Lung microvascular endothelial cell (primary cell): ENCODE results near the gene RNF166. TPM values are rescaled to one million over a fixed set of nuclear protein-coding genes. Genes with fewer than 3 reads are reported as not detected.

Experiments
- DNase-seq, 2 donors: peaks; one replicate each; pipeline versions ENCODE4 v3.0.0 to v3.0.0-alpha.2; 2010; ENCODE audit warnings: low read depth in 2 of 2
- total RNA-seq: library from RNA; depleted of rRNA; stranded (reverse); fragments of >200 nt; gene quantifications from 2 replicates; pipeline ENCODE4 v1.2.1, GENCODE V29; 2014

Gene RNF166
- total RNA-seq, 1 donor from 2014 or later, result 12.5 TPM

- no peak for DNase-seq
Observed at GRCh38 chr16:88723911-88724310, 17.7 kb upstream of the RNF166 start.

- no peak for DNase-seq
Observed at GRCh38 chr16:88723507-88723887, 17.3 kb upstream of the RNF166 start.

- DNase-seq, result no peak
Observed at GRCh38 chr16:88722784-88723506, 16.7 kb upstream of the RNF166 start.

DNA sequence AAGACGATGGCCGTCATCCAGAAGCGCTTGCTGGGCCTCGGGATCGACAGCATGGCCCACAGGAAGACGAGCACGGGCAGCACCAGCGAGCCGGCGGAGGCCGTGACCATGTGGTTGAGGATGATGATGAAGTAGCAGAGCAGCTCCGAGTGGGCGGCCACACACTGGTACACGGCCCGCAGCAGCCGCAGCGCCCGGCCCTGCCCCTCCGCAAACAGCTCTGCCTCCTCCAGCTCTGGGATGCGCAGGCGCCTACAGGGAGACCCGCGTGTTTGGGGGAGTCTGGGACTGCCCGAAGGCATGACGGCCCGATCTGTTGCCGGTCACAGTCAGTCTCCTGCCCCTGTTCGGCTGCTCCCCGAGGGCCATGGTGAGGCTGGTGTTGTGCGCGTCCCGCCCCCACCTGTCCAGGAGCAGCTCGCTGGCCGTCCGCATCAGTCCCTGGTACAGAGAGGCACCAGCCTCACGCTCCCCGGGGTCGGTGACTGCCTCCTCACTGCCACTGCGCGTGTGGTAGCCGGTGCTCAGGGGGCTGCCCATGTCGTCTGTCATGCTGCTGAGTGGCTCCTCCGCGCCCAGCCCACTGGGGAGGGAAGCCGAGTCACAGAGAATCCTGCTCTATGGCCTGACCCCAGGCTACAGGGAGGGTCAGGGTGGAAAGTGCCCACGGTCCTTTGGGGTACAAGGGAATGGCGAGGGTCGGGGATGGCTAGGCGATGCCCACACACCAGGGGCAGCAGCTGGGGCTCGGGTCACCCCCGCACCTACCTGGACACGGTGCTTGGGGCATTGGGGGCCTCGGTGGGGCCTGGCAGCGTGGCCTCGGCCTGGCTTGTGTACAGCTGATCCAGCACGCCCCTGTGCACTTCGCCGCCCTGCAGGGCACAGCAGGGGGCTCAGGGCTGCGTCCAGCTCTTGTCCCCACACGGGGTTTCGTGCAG is 15.9 kb upstream of the RNF166 start:
- no peak for DNase-seq

DNA sequence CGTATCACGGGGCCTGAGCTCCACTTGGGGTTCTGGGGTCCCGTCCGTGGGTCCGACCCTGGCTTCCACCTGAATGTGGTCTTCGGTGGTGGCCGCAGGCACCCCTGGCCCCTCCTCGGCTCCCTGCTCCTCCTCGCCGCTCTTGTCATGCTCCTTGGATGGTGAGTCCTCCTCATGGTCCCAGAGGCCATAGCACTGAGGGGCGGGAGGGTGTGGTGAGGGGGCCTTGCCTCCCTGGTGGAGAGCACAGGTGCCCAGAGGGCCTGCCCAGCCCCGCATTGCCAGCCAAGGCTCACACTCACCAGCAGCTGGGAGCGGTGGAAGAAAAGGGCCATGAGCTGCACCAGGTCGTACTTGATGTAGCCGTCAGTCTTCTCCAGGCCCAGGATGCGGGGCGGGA is 15.0 kb upstream of the RNF166 start:
- no peak for DNase-seq

DNA sequence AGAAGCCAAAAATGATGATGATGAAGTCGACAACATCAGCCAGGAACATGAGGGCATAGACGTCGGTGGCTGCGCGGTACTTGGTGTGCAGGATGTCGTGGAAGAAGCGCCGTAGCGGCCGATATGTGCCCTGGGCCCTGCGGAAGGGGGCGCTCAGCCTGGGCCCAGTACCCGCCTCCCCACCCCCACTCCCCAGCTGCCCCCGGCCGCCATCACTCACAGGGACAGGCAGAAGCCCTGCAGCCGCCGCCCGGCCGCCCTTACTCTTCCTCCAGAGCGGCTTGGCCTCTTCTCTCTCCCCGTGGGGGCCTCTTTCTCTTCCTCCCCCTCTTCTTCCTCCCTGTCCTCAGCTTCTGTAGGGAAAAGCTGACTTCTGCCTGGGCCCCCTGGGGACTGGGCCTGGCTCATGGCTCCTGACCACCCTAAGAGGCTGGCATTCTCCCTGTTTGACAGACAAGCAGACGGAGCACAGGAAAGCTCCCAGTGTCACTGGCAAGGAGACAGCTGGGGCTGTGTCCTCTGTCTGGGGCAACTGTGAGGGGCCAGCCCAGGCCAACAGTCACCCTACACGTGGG is 14.3 kb upstream of the RNF166 start:
- no peak for DNase-seq

DNA sequence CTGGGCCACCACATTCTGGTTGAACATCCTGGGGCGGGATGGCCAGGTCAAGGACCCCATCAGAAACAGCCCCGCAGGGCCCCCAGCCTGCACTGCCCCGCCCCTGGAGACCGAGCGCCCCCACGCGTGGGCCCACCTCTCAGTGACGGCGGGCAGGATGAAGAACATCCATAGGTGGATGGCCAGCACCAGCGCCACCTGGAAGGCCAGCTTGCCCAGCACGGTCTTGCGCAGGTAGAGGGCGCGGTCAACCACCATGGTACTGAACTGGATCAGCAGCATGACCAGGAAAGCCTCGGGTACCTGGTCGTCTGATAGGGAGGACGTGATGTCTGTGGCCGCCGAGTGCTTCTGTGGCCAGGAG is 13.7 kb upstream of the RNF166 start:
- no peak for DNase-seq

DNA sequence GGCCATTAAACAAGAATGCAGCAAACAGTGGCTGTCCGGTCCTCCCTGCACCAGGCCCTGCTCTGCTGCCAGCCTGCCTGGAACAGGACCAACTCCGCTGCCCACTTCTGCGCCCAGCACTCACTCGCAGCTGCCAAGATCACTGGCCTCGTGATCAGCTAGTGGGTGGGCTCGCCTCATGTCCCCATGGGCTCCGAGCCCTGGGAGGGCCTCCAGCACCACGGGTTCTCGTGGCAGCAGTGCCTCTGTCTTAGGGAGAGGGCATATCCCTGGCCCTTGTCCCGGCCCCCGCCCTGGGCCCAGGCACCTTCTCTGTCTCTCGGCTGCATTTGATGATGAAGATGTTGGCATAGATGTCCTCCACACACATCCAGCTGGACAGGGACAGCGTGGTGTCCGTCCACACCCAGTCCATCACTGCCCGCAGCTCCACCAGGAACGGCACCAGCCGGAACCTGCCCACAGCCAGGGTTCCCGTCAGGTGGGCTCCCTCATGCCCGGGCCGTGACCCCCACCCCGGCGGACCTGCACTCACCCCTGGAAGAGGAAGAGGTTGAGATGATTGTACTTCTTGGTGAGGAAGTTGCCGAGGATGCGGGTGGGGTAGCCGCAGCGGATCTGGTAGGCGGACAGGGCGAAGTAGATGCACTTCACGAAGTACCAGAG is 13.2 kb upstream of the RNF166 start:
- no peak for DNase-seq

DNA sequence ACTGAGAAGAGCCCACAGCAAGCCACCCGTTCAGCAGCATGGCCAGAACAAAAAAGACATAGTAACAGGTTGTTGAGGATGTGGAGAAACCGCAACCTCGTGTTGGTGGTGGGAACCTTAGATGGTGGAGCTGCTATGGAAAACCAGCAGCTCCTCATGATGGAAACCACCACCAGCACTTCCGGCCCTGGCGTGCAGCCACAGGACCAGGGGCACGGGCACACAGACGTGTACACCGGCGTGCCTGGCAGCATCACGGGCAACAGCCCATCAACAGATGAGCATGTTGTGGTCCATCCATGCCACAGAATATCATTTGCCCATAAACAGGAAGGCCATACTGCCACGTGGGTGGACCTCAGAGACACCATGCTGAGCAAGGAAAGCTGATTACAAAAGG is 12.0 kb upstream of the RNF166 start:
- peak in 1 of 2 donors; percentile 52 for DNase-seq

- no peak for DNase-seq
Observed at GRCh38 chr16:88716601-88717001, 10.4 kb upstream of the RNF166 start.

GRCh38 chr16:88716201-88716600 is 10.0 kb upstream of the RNF166 start:
- no peak for DNase-seq

- DNase-seq, result no peak
Observed at GRCh38 chr16:88715312-88716190, 9.3 kb upstream of the RNF166 start.

DNA sequence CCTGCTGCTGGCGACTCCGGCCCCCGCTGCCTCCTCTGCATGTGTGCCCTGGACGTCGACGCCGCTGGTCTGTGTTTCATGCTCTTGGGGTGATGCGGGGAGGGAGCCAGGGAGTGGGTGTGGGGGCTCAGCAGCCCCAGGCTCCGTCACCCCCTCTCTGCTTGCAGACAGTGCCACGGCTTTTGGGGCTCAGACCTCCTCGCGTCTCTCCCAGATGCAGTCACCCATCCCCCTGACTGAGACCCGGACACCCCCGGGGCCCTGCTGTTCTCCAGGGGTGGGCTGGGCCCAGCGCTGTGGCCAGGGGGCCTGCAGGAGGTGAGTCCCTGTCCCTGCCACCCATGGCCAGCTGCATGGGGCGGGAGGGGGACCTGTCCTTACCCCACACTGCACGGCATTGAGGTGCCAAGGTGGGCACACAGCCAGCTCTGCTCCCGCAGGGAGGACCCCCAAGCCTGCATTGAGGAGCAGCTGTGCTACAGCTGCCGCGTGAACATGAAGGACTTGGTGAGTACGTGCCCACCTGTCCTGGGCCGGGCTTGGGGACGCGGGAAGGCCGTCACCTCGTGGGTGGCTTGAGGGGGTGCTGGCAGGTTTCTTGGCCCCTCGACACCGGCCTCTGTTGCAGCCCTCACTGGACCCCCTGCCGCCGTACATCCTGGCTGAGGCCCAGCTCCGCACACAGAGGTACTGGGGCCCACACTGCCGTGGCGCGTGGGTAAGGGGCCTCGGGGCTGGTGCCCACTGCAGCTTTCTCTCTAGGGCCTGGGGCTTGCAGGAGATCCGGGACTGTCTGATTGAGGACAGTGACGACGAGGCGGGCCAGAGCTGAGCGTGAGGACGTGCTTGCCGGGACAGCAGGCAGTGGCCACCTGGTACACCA is 8.5 kb upstream of the RNF166 start:
- no peak for DNase-seq

DNA sequence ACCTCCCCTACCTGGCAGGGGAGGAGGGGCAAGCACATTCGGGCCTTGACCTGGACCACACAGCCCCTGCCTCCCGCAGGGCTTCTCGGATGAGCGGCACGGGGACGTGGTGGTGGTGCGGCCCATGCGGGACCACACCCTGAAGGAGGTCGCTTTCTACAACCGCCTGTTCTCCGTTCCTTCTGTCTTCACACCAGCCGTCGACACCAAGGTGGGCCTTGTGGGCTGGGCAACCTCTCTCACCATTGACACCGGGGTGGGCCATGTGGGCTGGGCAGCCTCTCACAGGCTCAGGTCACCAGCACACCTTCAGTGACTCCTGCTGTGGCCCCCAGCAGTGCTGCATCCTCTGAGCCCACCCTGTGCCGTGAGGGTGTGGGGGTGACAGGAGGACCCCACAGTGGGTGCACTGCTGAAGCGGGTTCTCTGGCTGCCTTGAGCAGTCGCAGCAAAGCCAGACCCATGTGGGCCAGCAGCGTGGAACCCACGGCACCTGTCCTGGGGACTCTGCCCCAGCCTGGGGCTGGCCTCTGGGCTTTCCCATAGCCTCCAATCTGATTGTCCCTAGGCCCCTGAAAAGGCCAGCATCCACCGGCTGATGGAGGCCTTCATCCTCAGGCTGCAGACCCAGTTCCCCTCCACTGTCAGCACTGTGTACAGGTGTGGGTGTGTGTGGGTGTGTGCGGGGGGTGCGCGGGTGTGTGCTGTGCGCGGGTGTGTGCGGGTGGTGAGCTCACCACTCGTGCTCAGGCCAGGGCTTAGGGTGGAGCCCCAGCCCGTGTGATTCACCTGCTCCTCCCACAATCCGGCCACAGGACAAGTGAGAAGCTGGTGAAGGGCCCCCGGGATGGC is 7.6 kb upstream of the RNF166 start:
- peak in 1 of 2 donors; percentile 29 for DNase-seq

GRCh38 chr16:88713054-88713453 is 6.8 kb upstream of the RNF166 start:
- no peak for DNase-seq

DNA sequence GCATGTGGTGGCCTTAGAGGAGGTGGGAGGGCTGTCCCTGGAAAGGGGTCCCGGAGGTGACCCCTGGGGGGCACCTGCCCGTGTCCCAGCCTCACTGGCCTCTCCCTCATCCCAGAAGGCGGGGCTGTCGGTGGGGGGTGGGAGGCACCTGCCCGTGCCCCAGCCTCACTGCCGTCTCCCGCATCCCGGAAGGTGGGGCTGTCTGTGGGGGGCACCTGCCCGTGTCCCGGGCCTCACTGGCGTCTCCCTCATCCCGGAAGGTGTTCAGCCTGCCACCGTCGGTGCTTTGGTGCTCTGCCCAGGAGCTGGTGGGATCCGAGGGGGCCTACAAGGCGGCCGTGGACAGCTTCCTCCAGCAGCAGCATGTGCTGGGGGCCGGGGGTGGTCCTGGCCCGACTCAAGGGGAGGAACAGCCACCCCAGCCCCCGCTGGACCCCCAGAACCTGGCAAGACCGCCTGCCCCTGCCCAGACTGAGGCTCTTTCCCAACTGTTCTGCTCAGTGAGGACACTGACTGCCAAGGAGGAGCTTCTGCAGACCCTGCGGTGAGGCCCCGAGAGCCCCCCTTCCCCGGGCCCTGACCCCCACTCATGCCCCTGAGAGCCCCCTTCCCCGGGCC is 6.3 kb upstream of the RNF166 start:
- no peak for DNase-seq

GRCh38 chr16:88711750-88712340 is 5.6 kb upstream of the RNF166 start:
- DNase-seq, result no peak

DNA sequence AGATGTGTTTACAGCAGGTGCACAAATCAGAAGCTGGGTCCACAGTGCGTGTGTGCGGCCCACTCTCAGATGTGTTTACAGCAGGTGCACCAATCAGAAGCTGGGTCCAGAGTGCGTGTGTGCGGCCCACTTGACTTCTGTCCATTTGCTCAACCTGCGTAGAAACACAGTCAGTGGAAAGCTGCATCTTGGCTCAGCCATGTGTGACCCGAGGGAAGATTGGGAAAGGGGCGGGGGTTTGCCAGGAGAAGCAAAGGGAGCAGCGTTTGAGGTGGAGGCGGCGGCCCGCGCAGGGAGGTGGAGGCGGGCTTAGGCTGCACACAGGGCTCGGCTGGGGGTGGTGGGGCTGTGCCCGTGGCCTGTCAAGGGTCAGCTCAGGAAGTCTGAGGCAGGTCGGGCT is 4.3 kb upstream of the RNF166 start:
- DNase-seq, result no peak
